Measurements from ENCODE around the gene TRIM47.

- TF ChIP-seq CTCF (conservative IDR thresholded peaks at IDR 0.05; ENCODE audit: low read depth in 2 of 2) (no peak), POLR2AphosphoS5 (IDR thresholded peaks at IDR 0.05; ENCODE audit: low read depth) (no peak), EZH2 (IDR thresholded peaks at IDR 0.05; ENCODE audit: low read depth, unreplicated experiment) (no peak)
Observed at GRCh38 chr17:75843577-75844529, 34.5 kb downstream of the TRIM47 start, which contains the start of gene UNC13D.

All from GM23338 (cell line).